Skin epidermis (tissue), 12 donors: ENCODE results near the gene C4orf36.

ENCODE experiments used
- H3K27ac ChIP-seq, 21 experiments: fragments of 200-600 bp; sonication (generic) in 11 of 21; one replicate each; pipeline ENCODE4 v1.5.0; 2020; ENCODE audit warnings: mild to moderate bottlenecking in 3 of 21, inconsistent platforms in 2 of 21, moderate library complexity in 2 of 21
- H3K4me3 ChIP-seq, 7 experiments: fragments of 200-600 bp; sonication (generic) in 2 of 7; one replicate each; pipeline ENCODE4 v1.5.0; 2020; ENCODE audit warnings: inconsistent platforms in 2 of 7, mild to moderate bottlenecking in 2 of 7, moderate library complexity in 1 of 7

The C4orf36 gene

DNA sequence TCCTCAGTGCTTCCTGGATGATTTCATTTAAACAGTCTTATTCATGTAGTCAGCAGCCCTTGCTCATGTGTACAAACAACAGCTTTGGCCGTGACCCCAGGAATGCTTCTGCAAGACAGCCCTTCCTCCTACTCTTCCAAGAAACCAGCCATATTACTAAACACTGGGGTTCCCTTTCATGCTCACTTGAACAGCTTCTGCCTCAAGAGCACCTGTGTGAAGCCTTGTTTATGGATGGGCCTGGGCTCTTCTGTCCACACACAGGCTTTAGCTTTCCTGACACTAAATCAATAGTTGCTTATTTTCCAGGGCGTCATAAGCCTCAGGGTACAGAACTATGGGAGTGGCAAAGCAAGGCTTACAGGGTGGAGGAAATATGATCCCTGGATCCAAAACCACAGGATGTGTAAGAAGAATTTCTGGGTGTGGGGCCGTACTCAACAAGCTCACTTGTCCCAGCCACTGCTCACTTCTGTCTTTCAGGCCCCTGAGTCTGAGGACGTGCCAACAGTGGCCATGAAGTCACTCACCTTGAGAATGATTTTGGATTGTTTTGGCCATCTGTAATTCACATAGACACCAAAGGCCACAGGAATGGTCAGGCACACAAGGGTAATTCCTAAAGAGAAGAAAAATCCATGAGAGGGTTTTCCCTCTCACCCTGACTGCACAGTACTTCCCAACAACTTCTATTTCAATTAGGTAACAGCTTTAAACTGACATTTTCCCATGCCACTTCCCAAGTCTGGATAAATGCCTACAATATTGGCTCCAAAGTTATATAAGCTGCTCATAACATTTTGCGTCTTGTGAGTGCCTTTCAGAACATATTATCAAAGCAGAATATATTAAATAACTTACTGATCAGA lies 60.7 kb downstream of the C4orf36 start:
- H3K27ac ChIP-seq: peak overlapping the region in 20 of 21 experiments; percentile 5 to 83 (median 65)
- no peak overlapping the region for H3K4me3 ChIP-seq
